DMS153 treated with DMSO at 0.1 percent for 48 hours (cell line): Measurements from ENCODE around the gene TTC28.
"Not testable (repeated sequence)": the region's sequence is repeated elsewhere in the genome, so short reads cannot be mapped to it uniquely, and the experiment has no call there.

Experiments used
- DNase-seq: peaks from one replicate; lab custom pipeline; 2025; ENCODE audit not compliant: unreplicated experiment; lab: John Stamatoyannopoulos, UW

TTC28 gene

DNA sequence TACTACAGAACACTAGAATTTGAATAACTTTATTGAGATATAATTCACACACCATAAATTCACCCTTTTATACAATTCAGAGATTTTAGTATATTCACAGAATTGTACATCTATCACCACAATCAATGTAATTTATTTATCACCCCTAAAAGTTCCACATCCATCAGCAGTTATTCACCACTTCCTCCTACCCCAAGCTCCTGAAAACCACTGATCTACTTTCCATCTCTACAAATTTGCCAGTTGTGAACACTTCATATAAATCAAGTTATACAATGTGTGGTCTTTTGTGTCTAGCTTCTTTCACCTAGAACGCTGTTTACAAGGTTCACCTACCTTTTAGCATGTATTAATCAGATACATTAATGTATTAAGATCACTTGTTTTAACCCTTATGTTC is 179.6 kb downstream of the TTC28 start:
- DNase-seq = no peak

DNA sequence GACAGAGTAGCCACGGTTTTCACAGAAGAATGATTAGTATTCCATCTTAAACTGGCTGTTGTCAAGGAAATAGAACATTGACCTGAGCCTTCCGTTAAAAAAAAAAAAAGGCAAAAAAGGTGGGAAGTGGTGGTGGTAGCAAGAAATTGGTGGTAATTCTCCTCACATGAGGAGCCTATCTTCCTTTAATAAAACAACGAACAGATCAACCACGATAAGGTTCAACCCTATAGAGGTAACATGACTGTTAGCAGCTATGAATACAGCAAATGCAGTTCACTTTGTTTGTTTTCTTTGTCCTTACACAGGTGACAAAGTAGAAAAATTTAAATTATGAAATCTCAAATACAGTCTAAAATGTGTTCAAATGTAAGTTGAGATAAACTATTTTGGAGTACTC is 181.6 kb downstream of the TTC28 start:
- no peak for DNase-seq

DNA sequence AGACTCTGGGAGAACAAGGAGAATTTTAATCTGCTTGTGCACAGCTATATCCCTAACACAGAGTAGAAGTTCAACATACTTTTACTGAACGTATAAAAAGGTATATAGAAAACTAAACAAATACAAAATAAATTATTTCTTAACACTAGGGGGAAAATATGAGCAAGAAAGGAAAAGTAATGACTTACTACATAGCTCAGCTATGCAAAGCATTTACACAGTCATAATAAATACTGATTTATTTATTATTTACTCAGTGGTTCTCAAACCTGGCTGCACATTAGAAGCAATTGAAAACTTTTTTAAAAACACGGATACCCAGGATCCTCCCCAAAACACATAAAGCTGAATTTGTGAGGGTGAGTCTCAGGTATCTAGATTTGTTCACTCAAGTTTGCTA is 182.5 kb downstream of the TTC28 start:
- no peak for DNase-seq

DNA sequence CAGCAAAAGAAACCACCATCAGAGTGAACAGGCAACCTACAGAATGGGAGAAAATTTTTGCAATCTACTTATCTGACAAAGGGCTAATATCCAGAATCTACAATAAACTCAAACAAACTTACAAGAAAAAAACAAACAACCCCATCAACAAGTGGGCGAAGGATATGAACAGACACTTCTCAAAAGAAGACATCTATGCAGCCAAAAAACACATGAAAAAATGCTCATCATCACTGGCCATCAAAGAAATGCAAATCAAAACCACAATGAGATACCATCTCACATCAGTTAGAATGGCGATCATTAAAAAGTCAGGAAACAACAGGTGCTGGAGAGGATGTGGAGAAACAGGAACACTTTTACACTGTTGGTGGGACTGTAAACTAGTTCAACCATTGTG is 188.4 kb downstream of the TTC28 start:
- DNase-seq = not testable (repeated sequence)

DNA sequence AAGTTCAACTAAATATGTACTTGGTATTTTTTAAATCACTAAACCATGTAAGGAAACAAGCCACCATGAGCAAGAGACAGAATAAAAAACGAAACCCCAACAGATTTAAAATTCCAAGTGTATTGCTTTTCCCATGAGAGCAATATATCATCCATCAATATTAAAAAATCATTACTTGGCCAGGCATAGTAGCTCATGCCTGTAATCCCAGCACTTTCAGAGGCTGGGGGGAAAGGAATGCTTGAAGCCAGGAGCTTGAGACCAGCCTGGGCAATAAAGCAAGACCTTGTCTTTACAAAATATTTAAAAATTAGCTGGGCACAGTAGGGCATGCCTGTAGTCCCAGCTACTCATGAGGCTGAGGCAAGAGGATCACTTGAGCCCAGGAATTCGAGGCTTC is 190.8 kb downstream of the TTC28 start:
- DNase-seq = no peak

DNA sequence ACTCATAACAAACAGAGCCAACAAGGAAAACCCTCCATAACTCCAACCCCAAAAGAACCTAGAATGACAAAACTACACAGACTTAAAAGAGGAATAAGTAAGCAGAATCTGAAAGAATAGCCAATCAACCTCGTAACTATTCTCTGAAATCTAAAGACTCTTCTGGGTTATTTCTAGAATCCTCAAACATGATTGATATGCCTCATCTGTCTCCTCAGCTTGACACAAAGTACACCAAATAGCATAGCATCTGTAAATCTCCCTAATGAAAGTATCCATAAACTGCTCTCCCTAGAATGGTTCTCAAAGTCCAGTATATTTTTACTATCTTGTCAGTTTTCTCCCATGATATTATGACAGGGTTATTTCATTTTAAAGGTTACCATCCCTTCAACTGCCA is 195.0 kb downstream of the TTC28 start:
- no peak for DNase-seq

DNA sequence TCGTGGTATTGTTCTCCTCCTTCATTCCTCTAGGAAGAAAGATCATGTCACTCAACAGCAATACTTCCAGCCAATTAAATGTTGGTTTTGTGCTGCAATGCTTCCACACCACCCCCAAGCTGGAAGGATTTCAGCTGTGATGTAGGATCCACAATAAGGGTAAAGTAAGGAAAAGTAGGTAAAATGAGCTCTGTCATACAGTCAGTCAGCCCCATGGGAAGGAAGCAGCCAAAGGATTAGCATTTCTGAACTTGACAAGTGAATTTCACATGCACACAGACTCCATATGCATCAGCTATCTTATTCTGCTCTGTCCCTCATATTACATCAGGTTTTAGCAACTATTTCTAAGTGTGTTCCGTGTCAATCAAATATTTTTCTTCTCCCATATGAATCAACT is 197.9 kb downstream of the TTC28 start:
- DNase-seq = no peak

DNA sequence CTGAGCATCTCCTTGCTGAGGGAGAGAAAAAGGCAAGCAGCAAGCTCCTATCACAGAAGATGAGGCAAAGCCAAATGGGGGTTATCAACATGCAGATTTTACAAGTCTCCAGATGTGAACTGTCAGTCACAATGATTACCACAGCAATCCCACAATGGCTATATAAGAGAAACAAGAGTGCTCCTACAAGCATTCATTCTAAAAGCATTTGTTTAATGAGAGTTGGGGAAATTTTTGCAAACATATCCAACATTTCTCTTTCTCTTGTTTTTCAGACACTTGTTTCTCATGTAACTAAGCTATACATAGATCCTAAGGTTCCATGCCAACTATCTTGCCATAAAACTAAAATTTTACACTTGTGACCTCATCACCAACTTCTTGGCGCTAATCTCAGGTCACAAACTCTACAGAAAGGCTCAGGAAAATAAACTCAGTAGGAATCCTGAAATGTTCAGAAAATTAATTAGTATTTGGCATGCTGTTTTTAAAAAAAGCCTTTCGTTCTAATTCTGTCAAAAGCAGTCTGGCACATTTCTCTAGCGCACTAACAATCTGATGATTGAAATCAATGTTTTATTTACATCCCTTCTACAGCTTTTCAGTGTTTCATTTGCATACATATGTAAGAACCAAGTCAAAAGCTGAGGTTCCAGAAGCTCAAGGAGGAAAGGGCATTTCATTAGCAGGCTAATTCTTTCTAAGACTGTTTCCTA is 199.5 kb downstream of the TTC28 start:
- DNase-seq = no peak

DNA sequence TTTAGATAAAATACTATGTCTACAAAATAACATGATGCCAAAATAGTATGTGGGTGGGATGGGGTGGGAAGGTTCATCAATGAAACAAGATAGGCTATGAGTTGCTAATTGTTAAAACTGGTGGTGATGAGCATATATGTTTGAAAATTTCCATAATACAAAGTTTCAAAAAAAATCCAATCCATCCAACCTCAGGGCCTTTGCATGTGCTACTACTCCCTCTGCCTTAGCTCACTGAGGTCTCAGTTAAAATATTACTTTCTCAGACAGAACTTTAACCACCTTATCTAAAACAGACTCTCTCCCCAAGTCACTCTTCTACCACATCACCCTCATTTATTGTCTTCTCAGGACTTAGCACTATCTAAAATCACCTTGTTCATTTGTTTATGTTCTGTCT is 201.1 kb downstream of the TTC28 start:
- DNase-seq = no peak

DNA sequence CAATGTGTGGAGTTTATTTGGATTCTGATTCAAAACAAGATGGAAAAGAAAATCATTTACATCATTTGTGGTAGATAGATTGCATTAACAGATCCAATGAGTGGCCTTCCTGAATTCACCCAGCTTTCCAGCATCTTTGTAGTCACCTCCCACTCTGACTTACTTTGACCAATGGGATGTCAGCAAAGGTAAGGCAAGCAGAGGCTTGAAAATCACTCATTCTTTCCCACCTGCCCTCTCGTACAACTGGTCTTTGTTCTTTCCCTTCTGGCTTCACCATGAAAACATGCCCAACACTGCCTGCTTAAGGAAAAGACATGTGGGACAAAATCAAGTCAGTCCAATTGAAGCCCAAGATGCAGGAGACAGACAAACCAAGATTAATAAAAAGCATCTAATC is 202.1 kb downstream of the TTC28 start:
- DNase-seq = no peak

DNA sequence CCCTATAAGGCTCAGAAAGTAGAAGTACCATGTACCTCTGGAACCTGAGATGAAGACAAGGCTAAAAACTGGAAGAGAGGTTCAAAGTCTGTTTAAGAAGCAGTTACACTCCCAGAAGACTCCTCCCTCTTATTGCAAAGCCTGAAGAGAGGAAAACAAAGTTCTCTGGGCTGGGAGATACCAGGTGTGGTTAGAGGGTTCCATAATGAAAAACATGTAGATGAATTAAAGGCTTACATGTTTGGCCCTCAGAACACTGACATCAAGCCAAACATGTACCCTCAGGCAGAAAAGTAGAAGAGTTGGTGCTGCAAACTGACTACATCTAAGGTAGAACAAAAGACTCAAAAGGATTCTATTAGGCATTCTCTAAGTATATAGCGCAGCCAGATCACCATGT is 205.3 kb downstream of the TTC28 start:
- DNase-seq = no peak

DNA sequence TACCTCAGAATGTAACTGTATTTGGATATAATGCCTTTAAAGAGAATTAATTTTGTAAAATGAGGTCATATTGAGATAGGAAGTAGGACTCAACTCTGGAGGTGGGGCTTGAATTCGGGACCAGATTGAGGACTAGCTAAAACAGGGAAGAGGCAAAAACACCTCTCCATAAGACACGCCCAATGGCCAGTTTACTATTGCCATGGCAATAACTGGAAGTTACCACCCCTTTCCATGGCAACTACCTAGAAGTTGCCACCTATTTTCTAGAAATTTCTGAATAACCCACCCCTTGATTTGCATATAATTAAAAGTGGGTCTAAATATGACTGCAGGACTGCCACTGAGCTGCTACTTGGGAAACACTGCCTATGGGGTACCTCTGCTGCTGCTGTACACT is 206.4 kb downstream of the TTC28 start:
- DNase-seq = no peak

DNA sequence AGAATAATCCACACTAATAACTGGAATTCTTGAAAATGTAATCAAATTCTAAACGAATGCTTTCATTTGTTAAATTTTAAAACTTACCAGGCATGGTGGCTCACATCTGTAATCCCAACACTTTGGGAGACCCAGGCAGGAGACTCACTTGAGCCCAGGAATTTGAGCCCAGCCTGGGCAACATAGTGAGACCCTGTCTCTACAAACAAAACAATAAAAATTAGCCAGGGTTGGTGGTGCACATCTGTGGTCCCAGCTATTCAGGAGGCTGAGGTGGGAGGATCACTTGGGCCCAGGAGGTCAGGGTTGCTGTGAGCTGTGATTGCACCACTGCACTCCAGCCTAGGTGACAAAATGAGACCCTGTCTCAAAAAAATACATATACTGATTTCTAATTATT is 212.6 kb downstream of the TTC28 start:
- not testable (repeated sequence) for DNase-seq

DNA sequence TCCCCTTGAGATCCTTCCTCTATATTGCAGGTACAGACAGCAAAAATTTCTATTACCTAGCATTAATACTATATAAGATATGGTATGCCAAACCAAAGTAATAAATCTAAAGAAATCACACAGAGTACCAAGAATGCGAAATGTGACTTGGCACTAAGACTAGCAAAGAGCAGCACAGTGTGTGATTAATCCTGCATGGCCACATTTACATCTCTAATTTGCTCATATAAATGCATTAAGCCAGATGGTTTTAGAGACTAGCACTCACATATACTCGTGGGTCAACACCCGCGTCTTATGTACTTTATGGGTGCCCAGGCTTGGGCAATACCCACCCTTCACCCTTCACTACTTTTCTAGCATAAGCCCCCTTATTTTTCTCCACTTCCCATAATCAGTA is 213.2 kb downstream of the TTC28 start:
- DNase-seq = no peak

DNA sequence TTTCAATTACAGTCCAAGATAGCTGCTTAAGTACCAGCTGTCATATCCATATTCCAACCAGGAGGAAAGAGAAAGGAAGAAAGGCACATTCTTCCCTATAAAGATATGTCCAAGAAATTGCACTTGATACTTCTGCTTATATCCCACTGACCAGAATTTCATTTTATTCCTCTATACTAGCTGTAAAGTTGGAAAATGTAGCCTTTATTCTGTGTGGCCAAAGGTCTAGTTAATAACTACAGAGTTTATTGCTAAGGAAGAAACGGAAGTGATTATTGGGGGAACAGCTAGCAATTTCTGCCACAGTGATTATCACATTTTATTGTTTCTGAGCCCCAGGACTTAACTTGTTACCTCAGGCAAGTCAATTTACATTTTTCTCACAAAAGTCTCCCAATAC is 213.8 kb downstream of the TTC28 start:
- DNase-seq = no peak

DNA sequence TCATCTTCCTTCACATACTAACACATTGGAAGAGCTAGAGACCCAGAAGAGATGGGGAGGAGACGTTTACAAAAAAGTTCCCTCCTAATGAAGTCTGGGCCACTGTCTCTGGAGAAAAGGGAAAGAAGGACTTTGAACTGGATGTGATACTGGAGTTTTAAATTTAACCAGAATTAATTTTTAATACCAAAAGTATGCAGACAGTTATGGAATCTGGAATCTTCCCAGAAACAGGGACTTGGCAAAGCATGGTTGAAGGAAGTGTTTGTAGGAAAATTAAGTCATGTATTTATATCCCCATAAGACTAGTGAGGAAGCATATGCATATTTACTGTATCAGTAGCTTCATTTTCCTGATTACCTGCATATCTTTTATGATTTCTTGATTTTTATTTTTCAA is 215.5 kb downstream of the TTC28 start:
- no peak for DNase-seq

DNA sequence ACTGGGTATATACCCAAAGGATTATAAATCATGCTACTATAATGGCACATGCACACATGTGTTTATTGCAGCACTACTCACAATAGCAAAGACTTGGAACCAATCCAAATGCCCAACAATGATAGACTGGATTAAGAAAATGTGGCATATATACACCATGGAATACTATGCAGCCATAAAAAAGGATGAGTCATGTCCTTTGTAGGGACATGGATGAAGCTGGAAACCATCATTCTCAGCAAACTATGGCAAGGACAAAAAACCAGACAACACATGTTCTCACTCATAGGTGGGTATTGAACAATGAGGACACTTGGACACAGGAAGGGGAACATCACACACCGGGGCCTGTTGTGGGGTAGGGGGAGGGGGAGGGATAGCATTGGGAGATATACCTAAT is 216.2 kb downstream of the TTC28 start:
- DNase-seq = not testable (repeated sequence)

DNA sequence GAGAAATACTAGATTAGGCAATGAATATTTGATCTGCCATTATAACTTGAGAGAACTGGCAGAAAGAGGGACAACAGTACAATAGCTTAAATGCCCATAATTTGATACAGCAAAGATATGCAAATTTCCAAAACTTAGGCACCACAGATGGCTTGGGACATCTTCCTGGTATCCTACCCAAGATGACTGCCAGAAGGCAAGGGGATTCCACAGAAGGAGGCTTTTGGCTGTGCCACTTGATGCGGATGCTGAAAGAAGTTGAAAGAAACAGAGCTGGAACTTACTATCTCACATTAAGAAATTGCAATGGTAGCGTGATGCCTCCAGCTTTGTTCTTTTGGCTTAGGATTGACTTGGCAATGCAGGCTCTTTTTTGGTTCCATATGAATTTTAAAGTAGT is 216.7 kb downstream of the TTC28 start:
- DNase-seq = no peak

DNA sequence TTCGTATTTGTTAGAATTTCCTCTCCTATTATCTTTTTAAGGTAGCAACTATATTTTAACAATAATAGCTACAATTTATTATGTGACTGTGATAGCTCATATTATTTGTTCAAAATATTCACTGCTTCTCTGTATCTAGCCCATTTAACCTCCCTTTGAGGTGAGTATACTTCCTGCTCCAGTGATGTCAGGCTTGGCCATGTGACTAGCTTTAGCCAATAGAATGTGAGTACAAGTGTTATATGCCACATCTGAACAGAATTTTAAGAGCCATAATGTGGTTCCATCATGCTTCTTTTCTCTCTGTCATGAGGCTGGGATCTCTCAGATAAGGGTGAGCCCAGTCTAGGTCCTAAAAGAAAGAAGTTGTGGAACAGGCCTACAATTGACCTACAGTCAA is 217.6 kb downstream of the TTC28 start:
- DNase-seq = no peak

DNA sequence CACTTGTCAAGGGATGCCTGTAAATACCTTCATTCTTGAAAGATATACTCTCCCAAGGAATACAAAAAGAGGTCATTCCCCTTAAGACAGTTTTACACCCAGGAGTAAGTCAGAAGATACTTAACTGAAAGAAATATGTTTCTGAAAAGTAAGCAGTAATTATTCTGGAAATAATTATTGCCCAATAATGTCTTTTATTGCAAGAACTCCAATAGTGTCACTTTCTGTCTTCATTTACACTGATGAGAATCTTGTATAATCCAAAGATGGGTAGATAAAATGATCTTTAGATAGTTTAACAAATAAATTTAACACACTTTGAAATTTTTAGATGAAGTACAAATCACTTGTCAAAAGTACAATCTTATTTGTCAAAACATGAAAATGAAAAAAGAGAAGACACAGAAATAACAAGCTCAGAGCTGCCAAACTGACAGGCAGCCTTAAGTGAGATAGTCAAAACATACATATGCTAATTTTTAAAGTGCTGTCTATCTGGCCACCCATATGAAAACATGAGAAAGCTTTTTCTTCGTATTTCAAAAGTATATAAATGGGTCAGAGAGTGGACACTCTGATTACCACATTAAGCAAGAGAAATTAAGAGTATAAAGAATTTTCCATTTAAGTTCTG is 225.1 kb downstream of the TTC28 start:
- DNase-seq = no peak

DNA sequence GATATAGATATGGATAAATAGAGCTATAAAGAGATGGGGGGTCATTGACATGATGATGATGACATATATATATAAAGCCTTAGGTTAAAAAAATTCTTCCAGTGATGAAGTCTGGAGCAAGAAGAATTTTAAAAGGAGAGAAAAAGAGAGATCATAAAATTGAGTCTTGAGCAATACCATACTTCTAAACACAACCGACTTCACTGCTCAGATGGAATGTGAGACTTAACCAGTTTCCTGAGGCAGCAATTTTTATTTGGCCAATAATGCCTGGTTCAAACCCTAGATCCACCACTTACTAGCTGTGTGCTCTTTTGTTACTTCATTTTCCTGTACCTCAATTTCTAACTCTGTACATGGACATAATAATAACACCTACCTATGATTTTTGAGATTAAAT is 229.5 kb downstream of the TTC28 start:
- DNase-seq = no peak

DNA sequence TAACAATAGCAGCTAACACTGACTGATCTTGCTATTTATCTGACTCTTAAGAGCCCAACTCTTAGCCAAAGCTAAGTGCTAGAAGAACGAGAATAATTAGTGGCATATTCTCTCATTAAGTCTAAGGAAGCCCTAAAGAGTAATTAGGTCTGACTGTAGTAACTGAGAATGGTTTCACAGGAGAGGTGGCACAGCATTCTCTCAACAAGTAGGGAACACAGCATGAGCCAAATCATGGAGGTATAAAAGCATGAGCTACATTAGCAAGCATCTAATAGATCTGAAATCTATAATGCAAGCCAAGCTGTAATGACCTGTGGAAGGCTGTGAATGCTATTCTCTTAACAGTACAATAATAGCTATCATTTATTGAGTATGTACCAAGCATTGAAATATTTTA is 230.6 kb downstream of the TTC28 start:
- DNase-seq = no peak

DNA sequence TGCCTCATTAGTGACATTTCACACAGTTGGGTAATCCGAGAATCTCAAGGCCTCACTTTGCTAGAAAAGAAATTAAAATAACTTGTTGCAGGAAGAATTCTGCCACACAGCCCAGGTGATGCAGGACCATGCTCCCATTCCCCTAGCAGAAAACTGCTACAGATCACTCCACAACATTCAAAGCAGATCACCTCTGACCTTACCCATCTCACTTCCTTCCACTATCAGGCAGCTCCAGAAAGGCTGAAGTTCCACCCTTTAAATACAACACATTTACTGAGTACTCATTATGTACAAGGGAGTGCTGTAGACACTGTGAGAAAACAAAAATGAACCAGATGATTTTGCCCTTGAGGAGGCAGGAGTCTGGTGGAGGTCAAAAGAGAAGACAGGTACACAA is 231.0 kb downstream of the TTC28 start:
- DNase-seq = no peak
